CD4-positive, alpha-beta T cell treated with Interleukin-4 for 1 hour (primary cell): ENCODE measurements around the gene USP1.

Experiments used
- DNase-seq, 2 donors: peaks; one replicate each; pipeline ENCODE4 v3.0.0-alpha.2; 2020 to 2022

USP1 gene, protein sequence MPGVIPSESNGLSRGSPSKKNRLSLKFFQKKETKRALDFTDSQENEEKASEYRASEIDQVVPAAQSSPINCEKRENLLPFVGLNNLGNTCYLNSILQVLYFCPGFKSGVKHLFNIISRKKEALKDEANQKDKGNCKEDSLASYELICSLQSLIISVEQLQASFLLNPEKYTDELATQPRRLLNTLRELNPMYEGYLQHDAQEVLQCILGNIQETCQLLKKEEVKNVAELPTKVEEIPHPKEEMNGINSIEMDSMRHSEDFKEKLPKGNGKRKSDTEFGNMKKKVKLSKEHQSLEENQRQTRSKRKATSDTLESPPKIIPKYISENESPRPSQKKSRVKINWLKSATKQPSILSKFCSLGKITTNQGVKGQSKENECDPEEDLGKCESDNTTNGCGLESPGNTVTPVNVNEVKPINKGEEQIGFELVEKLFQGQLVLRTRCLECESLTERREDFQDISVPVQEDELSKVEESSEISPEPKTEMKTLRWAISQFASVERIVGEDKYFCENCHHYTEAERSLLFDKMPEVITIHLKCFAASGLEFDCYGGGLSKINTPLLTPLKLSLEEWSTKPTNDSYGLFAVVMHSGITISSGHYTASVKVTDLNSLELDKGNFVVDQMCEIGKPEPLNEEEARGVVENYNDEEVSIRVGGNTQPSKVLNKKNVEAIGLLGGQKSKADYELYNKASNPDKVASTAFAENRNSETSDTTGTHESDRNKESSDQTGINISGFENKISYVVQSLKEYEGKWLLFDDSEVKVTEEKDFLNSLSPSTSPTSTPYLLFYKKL

DNA sequence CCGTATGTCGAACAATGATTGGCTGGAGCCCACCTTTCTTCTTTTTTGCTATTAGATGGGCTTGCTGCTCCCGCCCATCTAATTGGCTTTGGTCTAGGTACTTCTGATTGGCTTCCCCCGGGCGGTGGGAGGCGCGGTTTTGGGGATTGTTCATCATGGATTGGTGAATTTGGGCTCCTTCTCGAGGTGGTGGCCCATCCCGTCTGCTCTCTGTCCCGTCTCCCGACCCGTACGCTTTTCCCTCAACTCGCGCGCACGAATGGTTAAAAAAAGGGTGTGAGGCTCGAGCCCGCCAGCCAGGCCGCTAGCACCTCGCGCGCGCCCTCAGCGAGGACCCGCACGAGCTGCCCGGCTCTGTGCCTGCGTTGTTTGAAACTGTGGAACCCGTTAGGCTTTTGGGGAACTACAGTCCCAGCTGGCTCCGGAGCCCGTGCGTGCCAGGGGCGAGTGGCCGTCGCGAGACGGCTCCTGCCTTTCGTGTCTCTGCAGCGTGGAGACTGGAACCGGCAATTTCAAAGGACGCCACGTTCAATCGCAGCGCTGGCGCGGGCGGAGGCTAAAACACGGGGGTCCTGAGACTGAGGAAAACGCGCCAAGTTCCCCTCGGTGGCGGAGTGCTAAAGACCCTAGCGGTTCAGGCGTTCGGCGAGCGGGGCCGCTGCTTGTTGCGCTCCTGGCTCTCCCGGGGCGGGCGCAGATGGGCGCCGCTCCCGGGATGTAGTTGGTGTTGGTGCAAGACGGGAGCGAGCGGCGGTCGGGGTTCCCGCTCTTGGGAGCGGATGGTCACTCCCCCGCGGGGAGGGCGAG is at the start of gene USP1:
TSS of gene USP1 (plus strand) at position 584 of the 807 bp plus-strand sequence. CDS start 2,819 bp downstream, outside the sequence.
- peak; percentile 99 for DNase-seq

DNA sequence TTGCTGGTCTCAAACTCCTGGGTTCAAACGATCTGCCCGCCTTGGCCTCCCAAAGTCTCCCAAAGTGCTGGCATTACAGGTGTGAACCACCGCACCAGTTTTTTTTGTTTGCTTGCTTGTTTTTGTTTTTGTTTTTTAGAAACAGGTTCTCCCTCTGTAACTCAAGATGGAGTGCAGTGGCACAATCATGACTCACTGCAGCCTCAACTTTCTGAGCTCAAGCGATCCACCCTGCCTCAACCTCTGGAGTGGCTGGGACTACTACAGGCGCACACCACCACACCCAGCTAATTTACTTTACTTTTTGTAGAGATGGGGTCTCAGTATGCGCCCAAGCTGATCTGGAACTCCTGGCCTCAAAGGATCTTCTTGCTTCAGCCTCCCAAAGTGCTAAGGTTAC is 47.3 kb upstream of the USP1 start:
- no peak for DNase-seq

GRCh38 chr1:62390071-62390470 is 46.8 kb upstream of the USP1 start:
- DNase-seq: no peak

DNA sequence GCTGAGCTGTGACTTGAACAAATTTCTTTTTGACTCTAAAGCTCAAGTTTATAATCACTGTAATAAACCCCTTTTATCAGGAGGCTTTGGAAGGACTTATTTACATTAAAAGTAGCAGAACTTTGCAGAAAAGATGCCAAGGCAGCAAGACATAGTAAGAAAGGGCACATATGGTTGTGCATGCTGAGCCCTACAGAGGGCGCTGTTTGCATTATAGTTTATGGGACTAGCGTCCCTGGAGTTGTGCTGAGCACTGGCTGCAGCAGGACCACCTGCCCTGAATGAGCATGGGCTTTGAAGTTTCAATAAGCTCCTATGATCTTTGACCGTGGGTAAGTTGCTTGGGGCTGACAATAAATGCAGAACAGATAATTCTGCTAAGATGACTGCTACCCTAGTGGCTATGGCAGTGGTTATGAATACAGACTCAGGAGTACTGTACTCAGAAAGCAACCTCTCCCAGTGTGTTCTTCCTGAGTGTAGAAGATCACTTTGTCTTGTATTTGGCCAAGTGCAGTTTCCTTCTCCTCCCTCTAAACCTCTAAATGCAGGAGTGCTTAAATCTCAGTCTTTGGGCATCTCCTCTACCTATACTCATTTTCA is 45.4 kb upstream of the USP1 start:
- DNase-seq: peak in 1 of 2 donors; percentile 16

GRCh38 chr1:62392951-62393350 is 43.9 kb upstream of the USP1 start:
- no peak for DNase-seq

DNA sequence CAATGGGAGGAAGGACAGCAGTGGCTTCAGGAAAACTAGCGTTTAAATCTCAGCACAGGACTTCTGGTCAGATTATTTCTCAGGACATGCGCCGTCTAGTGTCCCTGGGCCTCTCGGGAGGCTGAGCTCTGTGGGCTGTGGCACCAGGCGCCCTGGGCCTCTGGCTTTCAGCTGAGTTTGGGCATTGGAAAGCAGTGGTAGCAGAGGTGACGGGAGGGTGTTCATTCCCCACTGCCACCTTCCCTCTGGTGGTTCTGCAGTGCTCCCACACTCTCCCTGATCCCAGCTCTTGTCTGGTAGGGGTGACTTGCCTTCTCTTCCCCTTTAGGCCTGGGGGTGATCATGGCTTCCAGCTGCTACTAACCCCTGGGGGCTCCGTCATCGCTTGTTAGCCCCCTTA is 42.2 kb upstream of the USP1 start:
- no peak for DNase-seq

GRCh38 chr1:62395291-62395690 is 41.6 kb upstream of the USP1 start:
- DNase-seq: no peak

DNA sequence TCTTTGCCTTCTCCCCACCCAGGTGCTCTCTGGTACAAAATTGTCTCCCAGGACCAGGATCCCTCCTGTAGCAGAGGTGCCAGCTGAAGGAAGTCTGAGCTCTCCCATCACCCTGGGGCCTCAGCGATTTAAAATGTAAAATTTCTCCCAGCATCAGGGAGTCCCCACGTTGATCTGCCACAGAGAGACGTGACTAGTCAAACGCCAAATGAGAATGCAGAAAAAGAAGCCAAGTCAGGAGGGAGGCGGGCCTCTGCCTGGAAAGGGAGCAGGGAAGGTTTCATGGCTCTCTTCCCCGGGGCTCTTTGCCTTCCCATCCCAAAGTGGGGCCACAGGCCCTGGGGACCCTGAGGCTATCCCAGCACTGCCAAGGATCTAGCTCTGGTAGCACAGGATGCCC is 40.0 kb upstream of the USP1 start:
- DNase-seq: no peak

GRCh38 chr1:62397301-62397700 is 39.5 kb upstream of the USP1 start:
- no peak for DNase-seq

- no peak for DNase-seq
Observed at GRCh38 chr1:62398377-62398776, 38.5 kb upstream of the USP1 start.

DNA sequence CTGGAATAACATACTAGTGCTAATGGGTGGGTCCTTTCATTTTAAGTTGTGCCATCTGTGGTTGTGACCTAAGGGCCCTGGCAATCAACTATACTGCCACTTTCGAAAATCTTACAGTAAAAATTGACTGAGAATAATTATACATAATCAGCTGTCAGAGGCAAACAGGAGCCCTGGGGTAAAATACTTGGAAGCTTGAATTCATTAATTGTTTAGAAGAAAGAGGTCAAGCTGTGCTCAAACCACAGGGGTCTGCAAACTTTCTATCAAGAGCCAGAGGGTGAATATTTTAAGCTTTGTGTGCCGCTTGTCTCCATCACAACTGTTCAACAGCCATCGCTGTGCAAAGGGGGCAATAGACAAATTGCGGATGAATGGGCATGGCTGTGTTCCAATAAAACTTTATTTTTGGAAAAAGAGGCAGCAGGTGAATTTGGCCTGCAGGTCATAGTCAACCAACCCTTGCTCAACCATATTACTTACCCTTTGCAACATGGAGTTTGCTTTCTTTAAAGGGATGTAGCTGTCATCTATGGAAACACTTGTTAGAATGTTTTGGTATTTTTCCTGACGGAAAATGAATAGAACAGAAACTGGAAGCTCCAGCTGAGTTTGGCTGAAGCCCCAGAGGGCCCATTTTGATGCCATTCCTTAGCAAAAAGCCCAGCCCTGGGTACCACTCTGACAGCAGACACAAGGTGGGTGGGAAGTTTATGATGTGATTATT is 35.7 kb upstream of the USP1 start:
- no peak for DNase-seq

- DNase-seq: no peak
Observed at GRCh38 chr1:62405247-62405646, 31.6 kb upstream of the USP1 start.

GRCh38 chr1:62406576-62406975 is 30.3 kb upstream of the USP1 start:
- no peak for DNase-seq

GRCh38 chr1:62407398-62408009 is 29.3 kb upstream of the USP1 start:
- peak in 1 of 2 donors; percentile 54 for DNase-seq

DNA sequence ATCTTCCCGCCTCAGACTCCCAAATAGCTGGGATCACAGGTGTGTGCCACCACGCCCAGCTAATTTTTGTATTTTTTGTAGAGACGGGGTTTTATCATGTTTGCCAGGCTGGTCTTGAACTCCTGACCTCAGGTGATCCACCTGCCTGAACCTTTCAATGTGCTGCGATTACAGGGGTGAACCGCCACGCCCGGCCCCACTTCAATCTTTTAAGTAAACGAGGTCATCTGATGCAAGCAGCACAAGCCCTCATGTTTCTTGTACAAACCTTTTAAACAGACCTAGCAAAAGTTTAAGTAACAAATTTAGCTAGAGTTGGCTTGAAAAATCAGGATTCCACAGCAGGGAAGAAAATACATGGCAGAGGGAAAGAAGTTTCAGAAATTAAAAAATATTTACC is 21.2 kb upstream of the USP1 start:
- no peak for DNase-seq

DNA sequence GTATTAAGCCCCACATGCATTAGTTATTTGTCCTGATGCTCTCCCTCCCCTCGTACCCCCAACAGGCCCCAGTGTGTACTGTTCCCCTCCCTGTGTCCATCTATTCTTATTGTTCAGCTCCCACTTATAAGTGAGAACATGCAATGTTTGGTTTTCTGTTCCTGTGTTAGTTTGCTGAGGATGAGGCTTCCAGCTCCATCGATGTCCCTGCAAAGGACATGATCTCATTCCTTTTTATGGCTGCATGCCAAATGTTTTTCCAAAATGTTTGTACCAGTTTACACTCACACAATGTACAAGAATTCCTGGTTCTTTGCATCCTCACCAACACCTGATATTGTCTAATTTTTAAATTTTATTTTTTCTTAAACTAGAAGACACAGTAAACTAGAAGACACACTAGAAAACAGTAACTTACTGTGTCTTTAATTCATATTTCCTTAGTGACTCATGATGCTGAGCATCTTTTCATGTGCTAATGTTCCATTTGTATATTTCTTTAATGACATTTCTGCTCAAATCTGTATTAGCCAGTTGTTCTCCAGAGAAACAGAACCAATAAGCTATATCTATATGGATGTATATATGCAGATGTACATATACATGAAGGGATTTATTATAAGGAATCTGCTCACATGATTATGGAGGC is 19.4 kb upstream of the USP1 start:
- DNase-seq: no peak

DNA sequence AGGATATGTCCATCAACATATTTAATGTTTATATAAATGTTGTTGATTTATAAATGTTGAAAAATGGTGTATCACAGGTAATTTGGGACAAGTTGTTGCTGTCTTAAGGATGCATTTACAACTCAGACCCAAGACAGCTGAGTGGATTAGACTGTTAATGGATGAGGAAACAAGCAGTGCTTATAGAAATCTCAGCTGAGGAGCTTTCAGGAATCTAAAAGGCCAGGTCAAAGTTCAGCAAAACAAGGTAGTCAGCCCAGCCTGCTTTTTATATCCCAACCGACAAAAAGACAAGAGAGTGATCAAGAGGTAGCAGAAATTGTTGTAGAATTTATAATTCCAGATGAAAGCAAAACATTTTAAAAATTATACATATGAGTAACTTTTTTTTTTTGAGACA is 16.6 kb upstream of the USP1 start:
- DNase-seq: no peak

GRCh38 chr1:62423580-62424242 is 13.1 kb upstream of the USP1 start:
- DNase-seq: no peak

DNA sequence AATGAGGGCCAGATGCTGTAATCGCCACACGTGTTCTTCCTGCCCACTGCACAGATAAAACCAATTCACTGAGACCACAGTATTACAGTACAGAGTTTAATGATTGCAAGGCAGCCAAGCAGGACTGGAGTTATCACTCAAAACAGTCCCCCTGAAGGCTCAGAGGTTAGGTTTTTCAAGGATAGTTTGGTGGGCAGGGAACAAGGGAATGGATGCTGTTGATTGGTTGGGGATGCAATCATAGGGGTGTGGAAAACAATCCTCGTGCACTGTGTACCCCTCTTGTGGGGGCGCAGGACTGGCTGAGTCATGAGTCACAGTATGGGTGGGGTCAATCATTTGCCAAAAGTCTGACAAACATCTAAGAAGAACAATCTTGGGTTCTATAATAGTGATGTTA is 12.4 kb upstream of the USP1 start:
- DNase-seq: no peak

GRCh38 chr1:62425041-62425440 is 11.8 kb upstream of the USP1 start:
- no peak for DNase-seq

- no peak for DNase-seq
Observed at GRCh38 chr1:62426237-62426636, 10.6 kb upstream of the USP1 start.
